ENCODE measurements around the gene PRPSAP1. TPM values are rescaled to one million over a fixed set of nuclear protein-coding genes. Genes with fewer than 3 reads are reported as not detected.
A peak's percentile ranks its signal among the peaks of the same experiment; 100 is the strongest.

Gene PRPSAP1, protein sequence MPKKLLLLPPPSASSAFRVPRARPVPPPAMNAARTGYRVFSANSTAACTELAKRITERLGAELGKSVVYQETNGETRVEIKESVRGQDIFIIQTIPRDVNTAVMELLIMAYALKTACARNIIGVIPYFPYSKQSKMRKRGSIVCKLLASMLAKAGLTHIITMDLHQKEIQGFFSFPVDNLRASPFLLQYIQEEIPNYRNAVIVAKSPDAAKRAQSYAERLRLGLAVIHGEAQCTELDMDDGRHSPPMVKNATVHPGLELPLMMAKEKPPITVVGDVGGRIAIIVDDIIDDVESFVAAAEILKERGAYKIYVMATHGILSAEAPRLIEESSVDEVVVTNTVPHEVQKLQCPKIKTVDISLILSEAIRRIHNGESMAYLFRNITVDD
- total RNA-seq, result 25.8 TPM
- long read RNA-seq, transcript PRPSAP1-206 (10 exons, 3,660 nt), result major isoform, 59 of 71 reads
- long read RNA-seq, partial matches to known transcripts, result 1 of 71 reads
- long read RNA-seq, other reads (novel, unspliced or antisense), result 11 of 71 reads

DNA sequence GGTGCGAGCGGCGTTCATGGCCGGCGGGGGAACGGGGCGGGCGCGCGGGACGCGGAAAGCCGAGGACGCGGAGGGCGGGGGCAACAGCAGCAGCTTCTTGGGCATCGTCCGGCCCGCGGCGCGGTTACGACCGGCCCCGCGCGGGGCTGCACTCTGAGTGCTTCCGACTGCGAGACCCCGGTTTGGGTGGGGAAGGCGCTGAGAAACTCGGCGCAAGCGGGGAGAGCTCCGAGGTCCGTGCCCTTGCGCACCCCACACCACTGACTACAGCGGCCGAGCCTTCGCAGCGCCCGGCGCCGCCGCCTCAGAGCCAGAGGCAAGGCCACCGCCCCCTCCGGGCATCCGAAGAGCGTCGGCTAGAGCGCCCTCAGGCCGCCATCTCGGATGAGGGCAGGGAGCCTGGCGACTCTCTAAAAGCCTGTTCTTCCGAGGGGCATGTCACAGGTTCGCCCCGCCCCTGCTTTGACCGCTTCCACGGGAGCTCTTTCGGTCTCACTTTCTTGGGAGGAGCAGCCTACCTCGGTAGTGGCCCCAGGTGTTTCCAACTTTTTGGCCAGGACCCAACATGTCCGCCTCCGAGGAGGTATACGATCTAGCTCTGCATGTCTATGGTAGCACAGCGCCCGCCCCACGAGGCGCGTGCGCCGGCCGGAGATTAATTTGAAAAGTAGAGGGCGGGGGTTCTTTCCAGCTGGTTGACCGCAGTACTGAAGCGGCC lies at the start of gene PRPSAP1:
TSS of gene PRPSAP1 (minus strand) at position 318 of the 718 bp plus-strand sequence. CDS start at position 105, 213 bp downstream.
- DNase-seq (ENCODE audit: low spot score), result peak; percentile 94
- intact Hi-C loops (cut with DNase I), result loop anchor here (1.0 kb wide), 1 partner anchor 31 kb away; the partner anchor contains the start of gene SPHK1

DNA sequence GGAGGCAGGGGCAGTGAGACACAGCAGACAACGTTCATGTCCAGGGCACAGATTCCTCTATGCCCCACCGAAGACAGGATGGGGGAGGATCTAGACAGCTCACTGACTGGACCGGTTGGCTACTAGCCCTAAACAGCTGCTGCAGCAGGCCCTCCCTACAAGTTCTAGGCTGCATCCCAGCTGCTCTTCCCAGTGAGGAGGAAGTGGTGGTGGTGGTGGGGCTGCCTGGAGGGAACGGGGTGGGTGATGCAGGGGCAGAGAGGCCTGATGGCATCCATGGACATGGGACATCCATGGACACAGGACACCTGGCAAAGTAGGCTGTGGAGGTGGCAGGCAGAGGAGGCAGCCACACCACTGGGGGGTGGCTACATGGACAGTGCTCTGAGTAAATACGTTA lies 49.0 kb upstream of the PRPSAP1 start:
- no peak for DNase-seq (ENCODE audit: low spot score)
- intact Hi-C loops (cut with DNase I), result no loop called here

DNA sequence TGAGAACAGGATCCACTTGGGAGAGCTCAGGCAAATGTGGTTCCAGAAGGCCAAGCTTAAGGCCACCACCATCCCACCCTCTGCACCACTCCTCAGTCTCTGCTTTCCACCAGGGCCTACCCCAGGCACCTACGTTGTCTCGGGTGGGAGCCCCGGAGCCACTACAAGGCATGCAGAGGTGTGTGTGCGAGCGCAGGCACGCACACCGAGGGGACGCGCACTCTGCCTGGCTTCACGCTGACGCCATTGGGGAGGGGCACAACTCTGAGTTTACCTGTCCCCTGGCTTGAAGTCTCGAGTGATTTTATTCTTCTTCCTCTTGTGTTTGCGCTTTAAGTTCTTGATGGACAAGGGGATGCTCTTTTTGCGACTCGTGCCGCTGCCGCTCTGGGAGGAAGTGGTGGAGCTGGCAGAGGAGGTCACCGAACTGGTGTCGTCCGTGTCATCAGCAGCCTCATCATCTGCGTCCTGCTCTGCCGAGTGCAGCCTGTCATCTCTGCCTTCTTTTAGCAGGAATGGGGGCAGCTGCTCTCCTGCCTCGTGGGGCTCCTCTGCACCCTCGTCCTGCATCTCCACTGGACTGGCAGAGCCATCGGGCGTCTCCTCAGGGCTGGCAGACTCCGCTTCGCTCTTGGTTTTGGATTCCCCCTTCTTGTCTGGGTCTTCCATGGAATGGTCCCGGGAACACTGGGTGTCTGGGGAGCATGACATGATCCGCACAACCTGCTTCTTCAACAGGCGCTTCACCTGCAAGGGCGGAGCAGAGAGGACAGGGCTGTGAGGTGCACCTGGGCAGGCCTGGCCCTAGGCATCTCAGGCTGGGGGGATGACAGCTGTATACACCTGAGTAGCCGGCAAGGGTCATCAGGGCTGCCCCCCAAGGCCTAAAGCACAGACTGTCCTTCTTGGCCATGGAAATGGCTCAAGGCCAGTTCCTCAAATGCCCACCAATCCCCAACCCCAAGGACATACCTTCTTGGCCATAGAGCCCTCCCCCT lies 45.8 kb upstream of the PRPSAP1 start:
- intact Hi-C loops (cut with DNase I), result loop anchor here (2.0 kb wide), 1 partner anchor 97 kb away; no protein-coding TSS in a partner anchor
- no peak for DNase-seq (ENCODE audit: low spot score)

DNA sequence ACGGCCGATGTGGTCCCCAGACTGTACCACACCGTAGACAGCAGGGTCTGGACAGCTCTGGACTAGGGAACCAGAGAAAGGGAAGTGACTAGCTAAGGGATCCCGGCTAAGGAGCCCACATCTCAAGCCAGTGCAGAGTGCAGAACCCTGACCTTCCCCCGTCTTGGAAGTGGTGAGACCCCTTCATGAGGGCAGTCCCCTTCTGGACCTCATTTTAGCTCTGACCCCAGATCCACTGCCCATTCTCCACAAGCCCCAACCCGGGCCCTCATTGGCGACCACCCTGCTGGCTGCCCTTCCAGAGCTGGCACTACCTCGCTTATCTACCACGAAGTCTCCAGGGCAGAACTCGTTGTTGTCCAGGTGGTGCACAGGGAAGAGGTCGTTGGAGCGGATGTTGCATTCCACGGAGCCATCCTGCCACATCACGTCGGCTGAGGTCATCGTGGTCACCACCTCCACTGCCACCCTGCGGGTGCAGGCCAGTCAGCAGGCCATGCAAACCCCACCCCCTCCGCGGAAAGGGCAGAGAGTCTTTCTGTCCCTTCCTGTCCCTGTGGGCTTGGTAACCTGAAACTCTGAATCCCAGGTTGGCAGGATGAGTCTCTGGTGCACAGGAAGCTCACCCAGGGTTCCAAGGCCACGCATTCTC lies 44.9 kb upstream of the PRPSAP1 start:
- intact Hi-C loops (cut with DNase I), result loop anchor here (2.0 kb wide), 1 partner anchor 96 kb away; no protein-coding TSS in a partner anchor
- DNase-seq (ENCODE audit: low spot score), result no peak

DNA sequence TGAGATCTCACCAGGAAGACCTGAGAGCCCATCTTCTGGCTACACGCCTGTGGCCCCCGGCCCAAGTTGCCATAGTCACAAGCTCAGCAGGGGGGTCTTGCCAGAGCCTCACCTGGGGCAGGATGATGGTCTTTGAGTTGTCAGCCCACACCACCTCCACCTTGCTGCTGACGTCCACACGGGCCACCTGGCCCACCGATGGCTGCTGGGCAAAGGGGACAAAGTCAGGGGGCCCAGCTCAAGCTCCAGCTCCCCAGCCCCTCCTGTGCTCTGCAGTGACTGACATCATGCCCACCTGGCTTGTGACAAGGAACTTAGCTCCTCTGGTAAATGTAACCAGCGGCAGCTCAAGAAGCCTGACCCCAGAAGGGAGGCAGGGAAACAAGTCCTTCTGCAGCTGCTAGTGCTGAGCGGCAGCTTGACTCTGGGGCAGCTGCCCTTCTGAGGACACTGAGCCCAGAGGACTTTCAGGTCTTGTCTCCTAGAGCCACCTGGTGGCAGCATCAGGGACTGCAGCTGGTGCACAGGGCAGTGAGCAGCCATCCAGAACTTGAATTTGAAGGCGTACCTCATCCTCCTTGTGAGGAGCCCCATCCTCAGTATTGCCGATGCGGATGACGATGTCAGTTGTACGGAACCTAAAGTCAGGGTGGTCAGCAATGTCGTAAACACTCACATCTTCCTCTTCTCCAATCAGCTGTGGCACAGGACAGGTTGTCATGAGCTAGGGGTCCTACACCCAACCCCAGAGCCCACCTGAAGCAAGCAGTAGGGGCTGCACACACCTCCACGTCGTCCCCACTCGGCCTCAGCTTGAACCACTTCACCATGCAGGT lies 44.2 kb upstream of the PRPSAP1 start:
- DNase-seq (ENCODE audit: low spot score), result peak; percentile 91
- intact Hi-C loops (cut with DNase I), result loop anchor here (2.0 kb wide), 1 partner anchor 95 kb away; no protein-coding TSS in a partner anchor

DNA sequence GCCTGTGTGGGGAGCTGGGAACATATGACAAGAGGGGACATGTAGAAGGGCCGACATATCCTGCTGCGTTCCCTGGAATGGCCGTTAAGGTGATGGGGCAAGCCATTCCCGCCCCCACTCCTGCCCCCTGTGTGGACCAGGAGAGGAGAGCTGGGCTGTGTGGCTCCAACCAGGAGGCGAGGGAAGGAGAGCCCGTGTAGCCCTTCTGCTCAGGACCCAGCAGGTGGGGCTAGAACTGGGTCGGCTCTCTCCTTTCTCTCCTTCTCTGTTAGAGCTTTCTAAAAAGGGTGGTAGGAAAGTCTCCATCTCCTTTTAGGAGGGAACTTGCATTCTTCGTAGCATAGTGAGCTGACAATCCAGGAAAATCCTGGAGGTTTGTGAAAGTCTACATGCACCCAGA lies 43.5 kb upstream of the PRPSAP1 start:
- intact Hi-C loops (cut with DNase I), result no loop called here
- DNase-seq (ENCODE audit: low spot score), result no peak

DNA sequence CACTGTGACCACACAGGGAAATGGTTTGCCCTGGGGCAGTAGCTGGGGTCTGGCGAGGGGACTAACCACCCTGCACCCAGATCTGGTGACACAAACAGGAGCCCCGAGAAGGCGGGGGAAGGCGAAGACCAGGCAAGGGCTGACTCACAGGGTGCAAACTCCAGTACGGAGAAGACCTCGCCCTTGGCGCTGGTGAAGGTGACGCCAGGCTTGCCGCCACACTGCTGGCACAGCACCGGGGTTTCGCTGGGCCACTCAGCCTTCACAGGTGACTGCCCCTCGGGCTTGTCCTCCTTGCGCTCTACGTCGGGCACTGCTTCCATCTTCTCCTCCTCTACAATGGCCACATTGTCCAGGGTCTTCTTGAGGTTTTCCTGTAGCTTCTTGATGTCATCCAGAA lies 42.3 kb upstream of the PRPSAP1 start:
- no peak for DNase-seq (ENCODE audit: low spot score)
- intact Hi-C loops (cut with DNase I), result no loop called here

DNA sequence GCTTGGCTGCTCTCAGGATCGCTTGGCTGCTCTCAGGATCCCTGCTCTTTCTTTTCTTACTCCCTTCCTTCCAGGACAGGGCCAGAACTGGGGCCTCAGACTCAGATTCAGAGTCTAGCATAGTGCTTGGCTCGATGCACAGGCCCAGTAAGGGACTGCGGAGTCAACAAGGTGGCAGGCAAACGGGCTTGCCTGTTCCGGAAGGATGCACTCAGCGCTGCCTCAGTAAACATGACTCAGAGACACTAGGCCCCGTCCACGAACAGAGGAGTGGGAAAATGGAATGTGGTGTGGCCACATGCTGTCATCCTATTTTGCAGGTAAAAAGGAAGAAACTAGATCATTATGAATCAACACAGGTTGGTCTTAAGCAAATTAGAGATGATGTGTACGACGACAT lies 40.5 kb upstream of the PRPSAP1 start:
- DNase-seq (ENCODE audit: low spot score), result no peak
- intact Hi-C loops (cut with DNase I), result no loop called here

DNA sequence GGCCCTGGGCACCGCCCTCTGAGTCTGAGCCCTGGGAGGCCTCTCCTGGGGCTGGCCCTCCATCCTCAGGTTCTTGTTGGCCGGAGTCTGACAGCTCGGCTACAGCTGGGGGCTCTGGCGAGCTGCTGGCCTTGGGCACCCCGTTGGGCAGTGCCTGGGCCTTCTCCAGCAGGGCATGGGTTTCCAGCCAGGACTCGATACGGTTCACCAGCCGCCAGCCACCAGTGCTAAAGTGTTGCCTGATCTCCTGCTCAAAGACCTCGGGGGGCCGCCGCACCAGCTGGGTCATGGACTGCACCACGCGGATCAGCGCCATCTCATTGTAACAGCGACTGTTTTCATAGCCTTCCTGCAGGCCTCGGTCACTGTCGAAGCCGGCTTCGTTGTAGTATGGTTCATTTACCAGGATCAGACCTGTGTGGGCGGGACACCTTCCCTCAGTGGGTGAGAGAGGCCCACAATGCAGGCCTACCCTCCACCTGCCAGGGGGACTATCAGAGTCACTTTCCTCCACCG lies 37.5 kb upstream of the PRPSAP1 start:
- no peak for DNase-seq (ENCODE audit: low spot score)
- intact Hi-C loops (cut with DNase I), result no loop called here

DNA sequence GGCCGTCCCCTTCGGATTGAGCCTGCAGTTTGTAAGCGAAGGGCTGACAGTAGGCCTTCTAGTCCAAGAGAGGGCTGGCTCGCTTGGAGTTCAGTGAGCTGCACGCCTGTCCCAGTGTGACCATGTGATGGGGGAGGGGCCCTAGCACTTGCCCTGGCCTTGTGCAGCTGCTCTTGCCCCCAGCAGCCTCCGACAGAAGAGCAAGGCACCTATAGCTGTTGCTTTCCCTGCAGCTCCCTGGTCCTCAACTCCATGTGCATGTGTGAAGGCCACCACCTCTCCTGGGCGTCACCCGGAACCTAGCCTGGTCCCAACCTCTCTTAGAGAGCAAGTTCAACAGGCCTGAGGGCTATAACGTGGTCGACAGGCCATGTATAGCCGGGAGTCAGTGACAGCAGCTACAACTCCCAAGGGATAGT lies 36.3 kb upstream of the PRPSAP1 start:
- intact Hi-C loops (cut with DNase I), result no loop called here
- no peak for DNase-seq (ENCODE audit: low spot score)

DNA sequence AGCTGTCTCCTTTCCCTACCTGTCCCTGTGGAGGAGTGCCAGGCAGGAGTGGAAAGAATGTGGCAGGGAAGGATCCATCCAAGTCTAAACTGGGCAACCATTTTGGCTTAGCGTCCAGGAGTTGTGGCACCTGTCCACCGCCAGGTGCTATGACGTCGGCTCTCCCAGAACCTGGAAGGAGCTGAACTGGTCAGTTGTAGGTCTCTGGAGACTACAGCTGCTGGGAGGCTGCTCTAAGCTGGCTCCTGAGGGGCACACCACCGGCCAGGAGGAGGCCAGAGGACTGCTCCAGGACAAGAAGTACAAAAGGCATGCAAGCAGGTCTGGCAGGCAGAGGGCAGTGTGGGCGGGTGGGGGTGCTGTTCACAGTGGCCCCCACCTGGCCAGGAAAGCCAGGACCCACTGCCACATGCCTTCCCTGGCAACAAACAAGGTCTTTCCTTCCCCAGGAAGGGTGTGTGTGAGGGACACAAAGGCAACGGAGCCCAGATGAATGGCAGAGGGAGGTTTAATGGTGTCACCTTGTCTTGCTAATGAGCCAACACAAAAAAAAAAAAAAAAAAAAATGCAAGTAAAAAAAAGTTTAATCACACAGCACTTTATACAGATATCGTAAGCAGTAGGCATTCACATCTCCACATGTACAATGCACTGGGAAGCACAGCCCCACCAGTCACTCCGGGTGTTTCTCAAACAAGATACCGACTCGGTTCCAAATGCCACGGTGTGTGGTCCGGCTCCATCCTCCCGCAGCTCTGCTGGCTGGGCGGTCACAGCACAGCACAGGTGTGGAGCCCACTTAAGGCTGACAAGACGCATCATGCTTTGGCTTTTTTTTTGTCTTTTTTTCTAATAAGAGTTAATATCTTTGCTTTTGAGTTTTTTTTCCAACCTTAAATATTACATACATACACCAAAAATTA lies 35.5 kb upstream of the PRPSAP1 start:
- DNase-seq (ENCODE audit: low spot score), result no peak
- intact Hi-C loops (cut with DNase I), result loop anchor here (5.0 kb wide), 1 partner anchor 67 kb away; no protein-coding TSS in a partner anchor

DNA sequence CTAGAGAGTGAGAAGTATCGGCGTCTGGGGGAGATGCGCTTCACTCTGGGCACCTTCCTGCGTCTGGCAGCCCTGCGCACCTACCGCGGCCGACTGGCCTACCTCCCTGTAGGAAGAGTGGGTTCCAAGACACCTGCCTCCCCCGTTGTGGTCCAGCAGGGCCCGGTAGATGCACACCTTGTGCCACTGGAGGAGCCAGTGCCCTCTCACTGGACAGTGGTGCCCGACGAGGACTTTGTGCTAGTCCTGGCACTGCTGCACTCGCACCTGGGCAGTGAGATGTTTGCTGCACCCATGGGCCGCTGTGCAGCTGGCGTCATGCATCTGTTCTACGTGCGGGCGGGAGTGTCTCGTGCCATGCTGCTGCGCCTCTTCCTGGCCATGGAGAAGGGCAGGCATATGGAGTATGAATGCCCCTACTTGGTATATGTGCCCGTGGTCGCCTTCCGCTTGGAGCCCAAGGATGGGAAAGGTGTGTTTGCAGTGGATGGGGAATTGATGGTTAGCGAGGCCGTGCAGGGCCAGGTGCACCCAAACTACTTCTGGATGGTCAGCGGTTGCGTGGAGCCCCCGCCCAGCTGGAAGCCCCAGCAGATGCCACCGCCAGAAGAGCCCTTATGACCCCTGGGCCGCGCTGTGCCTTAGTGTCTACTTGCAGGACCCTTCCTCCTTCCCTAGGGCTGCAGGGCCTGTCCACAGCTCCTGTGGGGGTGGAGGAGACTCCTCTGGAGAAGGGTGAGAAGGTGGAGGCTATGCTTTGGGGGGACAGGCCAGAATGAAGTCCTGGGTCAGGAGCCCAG lies 33.5 kb upstream of the PRPSAP1 start:
- DNase-seq (ENCODE audit: low spot score), result no peak
- intact Hi-C loops (cut with DNase I), result loop anchor here (5.0 kb wide), 1 partner anchor 65 kb away; no protein-coding TSS in a partner anchor

DNA sequence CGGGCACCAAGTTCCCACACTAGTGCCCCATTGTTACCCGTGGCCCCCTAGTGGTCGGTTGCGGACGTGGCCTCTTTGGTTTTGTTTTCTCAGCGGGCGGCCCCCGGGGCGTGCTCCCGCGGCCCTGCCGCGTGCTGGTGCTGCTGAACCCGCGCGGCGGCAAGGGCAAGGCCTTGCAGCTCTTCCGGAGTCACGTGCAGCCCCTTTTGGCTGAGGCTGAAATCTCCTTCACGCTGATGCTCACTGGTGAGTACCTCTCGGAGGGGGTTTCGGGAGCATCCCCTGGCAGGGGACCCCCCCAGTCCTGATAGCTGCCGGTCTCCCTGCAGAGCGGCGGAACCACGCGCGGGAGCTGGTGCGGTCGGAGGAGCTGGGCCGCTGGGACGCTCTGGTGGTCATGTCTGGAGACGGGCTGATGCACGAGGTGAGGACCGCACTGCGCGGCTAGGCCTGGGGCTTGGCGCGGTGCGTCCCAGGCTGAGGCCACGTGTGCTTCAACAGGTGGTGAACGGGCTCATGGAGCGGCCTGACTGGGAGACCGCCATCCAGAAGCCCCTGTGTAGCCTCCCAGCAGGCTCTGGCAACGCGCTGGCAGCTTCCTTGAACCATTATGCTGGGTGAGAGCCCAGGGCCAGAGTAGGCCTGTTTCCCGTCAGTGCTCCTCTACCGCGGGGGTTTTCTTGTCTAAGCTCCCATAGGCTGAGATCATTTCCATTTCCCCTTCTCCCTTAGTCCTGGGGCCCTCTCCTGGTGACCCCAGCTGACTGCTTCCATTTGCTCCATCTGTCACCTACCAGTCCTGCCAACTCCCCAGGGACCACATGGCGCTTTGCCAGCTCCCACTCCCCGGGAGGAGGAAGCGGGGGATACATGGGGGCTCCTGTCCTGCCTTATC lies 32.4 kb upstream of the PRPSAP1 start:
- peak; percentile 92 for DNase-seq (ENCODE audit: low spot score)
- intact Hi-C loops (cut with DNase I), result loop anchor here (2.0 to 5.0 kb wide), 2 partner anchors 15 to 64 kb away; no protein-coding TSS in a partner anchor

Data from cardiac septum (tissue), 1 donor.